Fibroblast of skin of back (primary cell): ENCODE results near the gene KRAS.

Experiments used
- DNase-seq: peaks from one replicate; pipeline ENCODE4 v3.0.0-alpha.2; 2013

KRAS gene

DNA sequence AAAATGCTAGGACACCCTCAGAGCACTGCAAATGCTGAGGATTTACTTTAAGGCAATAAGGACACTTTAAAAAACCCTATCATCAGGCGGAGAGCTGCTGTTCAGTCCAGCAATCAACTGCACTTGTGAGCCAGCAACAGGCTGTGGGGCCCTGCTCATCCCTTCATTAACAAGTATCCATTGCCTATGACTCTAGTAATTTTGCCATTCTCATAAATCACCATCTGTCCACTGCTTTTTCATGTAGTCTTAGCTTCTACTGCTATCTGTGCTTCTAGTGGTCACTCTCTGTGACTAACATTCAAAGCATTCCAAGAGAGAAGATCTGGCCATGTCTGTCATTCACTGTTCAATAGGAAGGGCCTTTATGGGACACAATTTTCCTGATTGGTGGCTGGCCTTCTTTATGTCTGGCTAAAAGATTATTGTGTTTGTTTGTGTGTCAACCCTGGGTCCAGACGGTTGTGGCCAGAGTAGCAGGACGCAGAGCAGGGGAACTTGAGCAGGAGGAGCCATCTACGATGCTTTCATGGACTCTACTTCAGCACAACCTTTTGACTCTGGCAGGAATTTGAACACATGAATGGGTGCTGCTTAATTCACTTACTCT lies 3.6 kb upstream of the KRAS start:
- DNase-seq = peak; percentile 62

DNA sequence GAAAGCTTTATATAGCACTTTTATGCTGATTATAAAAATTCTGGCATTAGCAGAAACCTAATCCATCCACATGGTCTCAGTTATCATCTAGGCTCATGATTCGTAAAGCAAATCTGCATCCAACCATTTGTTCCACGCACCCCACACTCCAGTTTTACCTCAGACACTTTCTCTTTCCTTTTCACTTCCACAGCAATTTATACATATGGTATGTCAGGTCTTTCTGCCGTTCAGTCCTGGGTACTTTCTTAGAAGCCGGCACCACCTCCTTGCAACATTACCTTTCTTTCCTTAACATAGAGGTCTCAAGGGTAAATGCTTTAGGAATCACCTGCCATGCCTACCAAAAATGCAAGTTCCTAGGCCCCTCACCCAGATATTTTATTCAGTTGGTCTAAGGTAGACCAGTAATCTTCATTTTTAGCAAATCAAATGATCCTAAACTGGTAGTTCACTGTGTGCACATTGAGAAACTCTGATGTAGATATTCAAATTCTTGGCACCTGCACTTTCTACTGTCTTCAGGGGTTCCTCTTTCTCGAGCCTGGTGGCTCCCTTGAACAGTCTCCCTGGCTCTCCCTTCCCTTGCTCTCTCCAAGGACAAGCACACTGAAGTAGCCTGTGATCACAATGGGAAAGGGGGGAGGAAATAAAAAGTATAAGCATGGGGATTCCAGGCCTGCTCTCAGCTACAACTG lies 2.8 kb upstream of the KRAS start:
- no peak for DNase-seq

DNA sequence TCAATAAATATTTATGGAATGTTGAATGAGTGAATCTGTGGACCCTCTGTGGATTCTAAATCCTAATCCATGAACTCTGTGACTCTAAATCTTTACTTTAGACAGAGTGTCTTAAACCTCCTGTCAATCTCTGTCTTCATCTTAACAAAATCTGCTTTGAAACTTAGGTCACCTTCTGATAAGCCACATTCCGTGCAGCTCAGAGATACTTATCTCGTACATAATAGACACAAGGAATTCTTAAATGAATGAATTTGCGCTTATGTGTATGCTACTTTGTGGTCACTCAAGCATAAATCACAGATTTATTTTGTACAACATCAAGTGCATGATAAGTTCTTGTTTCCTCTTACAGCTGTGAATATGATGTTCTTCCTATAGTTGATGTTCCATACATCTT lies 2.2 kb upstream of the KRAS start:
- DNase-seq = no peak

DNA sequence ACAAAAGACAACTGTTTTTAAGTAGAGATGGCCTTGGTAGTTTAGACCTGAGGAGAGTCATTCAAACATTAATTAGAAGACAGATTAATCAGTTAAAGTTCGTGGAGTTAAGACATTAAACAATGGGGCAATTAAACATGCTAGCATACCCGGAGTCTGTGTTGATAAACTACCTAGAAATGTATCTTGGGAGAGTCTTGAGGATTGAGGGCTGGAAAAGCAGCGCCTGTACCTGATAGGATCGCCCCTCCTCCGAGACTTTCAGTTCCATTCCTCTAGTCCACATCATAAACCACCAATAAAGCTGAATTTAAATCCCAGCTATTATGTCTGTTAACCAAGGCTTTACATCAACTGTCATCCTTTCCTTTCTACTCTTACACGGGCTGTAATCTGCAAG lies 1.0 kb upstream of the KRAS start:
- no peak for DNase-seq

DNA sequence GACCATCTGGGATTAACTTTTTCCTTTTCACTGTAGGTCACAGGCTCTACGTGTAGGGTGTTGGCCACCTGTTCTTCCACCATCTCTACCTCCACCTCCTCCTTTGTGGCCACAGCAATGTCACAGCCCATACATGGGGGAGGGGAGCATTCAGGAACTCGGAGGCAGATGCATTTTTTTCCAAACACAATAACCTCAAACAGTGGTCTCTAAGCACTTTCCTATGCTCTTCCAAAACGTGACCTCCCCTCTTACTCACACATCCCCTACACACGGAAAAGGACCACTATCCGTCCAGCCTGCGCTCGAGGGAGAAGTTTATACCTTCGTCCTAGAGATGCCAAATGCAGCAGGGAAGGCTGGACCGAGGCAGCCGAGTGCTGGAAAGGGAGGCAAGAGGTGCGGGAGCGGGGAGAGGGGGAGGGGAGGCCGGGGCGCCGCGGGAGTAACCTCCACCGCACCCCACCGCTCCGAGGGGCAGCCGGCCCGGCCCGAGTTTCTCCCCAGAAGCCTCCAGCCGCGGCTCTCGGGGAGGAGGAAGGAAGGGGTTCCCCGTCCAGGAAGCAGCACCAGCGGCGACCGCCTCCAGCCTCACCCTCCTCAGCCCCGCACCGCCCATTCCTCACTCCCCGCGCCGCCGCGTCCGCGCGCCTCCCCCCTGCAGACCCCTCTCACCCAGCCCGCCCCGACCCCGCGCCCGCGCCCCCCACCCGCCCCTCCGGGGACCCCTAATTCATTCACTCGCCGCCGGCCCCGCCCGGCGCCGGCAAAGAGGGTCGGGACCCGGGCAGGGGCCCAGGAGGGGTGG lies 594 bp downstream of the KRAS start:
- DNase-seq = peak; percentile 24

GRCh38 chr12:25248732-25249131 lies 2.0 kb downstream of the KRAS start:
- DNase-seq = no peak

- no peak for DNase-seq
Observed at GRCh38 chr12:25248137-25248536, 2.6 kb downstream of the KRAS start.

- DNase-seq = no peak
Observed at GRCh38 chr12:25245491-25245890, 5.2 kb downstream of the KRAS start.

DNA sequence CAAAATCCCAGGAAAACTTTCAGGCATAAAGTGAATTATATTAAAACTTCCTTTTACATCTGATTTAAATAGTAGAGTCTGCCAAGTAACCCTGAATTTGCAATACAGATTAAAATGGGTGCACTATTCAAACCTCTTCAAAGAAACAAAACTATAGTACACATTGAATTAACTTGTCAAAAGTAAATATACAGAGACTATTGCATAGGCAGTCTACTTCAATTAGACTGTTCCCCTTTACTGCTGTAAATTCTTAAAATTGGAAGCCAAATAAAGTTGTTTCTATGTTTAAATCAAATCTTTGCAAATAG lies 7.1 kb downstream of the KRAS start:
- no peak for DNase-seq

- no peak for DNase-seq
Observed at GRCh38 chr12:25242981-25243679, 7.6 kb downstream of the KRAS start.

DNA sequence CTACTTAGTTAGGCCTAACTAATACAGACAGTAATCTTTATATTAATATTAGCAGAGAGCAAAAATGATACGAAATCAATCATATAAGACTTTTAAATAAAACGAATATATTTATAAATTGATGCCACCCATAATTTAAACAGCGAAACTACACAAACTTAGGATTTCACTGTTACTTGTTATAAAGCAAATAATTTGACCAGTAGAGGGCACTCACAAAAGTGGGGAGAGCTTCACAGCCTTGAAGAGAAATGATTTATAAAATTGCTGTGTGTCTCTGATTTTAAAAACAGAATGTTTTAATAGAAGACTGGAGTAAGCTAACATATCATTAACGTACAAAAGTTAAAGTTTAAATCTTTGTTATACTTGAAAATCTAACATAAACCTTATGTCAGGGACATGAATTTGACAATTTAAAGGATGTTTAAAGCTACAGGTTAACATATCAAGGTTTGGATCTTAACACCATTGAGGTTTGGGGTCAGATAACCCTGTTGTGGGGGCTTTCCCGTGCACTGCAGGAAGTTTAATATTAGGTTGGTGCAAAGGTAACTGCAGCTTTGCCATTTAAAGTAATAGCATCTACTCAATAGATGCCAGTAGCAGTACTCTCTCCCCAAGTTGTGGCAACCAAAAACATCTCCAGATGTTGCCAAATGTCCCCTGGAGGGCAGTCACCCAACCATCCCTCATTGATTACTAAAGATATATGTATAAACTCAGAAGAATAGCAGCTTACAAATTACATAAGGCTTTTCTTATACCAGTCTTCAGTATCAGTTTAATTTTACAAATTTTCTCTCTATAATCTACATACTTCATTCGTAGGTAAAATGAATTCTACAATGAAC lies 9.3 kb downstream of the KRAS start:
- DNase-seq = peak; percentile 59

DNA sequence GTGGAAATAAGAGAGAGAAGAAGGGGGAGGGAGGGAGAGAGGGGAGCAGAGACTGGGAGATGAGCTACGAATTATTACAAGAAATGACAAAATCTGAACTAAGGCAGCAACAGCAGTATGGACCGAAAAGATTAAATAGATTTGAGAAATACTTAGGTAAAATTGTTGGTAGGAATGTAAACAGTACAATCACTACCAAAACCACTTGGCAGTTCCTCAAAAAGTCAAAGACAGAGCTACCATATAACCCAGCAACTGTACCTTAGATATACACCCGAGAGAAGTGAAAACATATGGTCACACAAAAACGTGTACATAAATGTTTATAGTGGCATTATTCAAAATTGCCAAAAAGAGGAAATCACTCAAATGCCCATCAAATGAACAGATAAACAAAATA lies 14.1 kb downstream of the KRAS start:
- DNase-seq = no peak

- peak; percentile 48 for DNase-seq
Observed at GRCh38 chr12:25236190-25236589, 14.5 kb downstream of the KRAS start.

DNA sequence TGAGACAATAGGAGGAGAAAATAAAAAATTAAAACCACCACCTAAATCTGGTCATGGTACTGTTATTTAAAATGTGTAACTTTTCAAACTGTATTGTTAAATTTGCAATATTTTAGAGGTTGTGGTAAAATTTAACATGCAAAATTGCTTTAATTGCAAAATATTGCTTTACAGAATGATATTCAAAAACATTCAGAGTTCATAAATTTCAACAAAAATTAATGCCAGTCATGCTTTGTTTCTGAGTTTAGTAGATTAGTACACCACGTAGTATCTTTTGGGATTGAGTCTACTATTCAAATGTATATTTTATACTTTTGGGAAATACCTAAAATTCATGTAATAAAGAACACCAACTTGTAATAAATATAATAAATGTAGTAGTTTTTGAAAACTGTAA lies 37.4 kb downstream of the KRAS start:
- DNase-seq = no peak

GRCh38 chr12:25208554-25208953 lies 42.2 kb downstream of the KRAS start:
- DNase-seq = no peak

GRCh38 chr12:25207846-25208245 lies 42.9 kb downstream of the KRAS start:
- no peak for DNase-seq

GRCh38 chr12:25207411-25207810 lies 43.3 kb downstream of the KRAS start:
- DNase-seq = no peak

GRCh38 chr12:25202137-25202536 lies 48.6 kb downstream of the KRAS start:
- no peak for DNase-seq

DNA sequence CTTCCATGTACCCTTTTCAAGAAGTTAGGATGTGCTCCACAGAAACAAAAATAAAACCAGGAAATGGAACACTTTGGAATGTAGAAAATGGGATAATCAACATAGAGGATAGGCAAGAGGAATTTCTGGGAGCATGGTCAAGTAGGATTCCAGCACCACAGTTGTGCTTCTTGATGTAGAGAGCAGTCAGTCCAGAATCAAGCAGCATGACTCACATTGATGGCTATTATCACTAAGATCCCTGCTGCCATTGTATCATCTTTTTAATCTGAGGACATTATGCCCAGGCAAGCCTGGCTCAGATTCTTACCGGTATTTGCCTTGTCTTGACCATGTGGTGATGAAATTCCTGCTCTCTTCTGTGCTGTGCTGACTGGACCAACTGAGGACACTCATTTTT lies 50.0 kb downstream of the KRAS start:
- peak; percentile 86 for DNase-seq

DNA sequence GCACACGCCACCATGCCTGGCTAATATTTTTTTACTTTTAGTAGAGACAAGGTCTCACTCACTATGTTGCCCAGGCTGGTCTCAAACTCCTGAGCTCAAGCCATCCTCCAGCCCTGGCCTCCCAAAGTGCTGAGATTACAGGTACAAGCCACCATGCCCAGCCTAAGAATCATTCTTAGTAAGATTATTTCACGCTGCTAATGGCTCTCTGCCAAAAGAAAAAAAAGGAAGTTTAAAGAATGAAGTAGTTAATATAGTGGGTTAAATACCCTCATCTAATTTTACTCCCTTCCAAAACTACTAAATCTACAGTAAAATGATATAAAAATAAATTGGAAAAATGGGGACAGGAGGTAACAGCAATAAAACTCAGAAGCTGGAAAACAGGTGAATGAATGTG lies 53.1 kb downstream of the KRAS start:
- no peak for DNase-seq

DNA sequence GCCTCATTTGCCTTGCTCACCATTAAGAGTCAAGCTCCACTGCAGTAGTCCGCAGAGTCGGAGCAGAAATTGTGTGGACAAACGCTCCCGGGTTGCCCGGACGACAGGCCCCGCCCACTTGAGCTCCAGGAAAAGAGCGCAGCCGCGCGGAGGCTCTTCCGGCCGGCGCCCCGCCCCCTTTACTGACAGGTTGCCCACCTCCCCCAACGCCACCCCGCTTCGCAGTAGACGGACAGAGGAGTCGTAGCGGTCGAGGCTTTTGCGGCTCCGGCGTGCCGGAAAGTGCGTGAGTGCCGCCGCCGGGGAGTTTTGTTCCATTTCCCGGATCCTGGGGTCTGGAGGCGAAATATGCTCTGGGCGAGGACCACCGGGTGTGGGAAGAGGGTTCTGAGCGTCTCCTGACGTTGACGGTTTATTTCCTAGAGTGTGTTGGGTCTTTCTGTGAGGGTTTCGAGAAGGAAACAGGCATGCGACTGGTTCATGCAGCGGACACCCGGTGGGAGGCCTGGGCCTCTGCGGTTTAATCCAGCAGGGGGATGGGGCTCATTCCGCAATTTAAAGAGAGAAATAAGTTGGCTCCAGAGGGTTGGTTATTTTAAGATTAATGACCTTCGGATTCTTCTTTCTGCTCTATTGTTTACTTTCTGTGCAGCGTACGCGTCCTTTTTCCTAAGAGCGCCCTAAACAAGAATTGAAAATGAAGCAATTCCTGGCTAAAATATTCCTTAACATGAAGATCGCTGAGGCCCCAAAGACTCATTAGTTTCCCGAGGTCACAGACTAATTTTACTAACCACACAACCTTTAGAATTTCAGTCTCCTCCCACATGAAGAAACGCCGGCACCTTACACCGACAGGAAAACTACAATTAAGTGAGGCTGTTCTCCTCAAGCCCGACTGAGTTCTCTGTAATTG lies 55.4 kb downstream of the KRAS start, which contains the start of the genes DNAI7 and ETFRF1:
Gene DNAI7, minus strand, starts transcription at position 105 of the 916 bp plus-strand sequence. Its CDS starts 82 bp downstream, at position 23.
Gene ETFRF1, plus strand, starts transcription at position 182 of the 916 bp plus-strand sequence. CDS start 8,720 bp downstream, outside the sequence.
- peak; percentile 91 for DNase-seq
